ENCODE measurements around the gene OR8D4. TPM values are rescaled to one million over a fixed set of nuclear protein-coding genes. Genes with fewer than 3 reads are reported as not detected.

The OR8D4 gene
- polyA plus RNA-seq, 2 donors = not detected

- H3K27me3 ChIP-seq (ENCODE audit: control insufficient read depth in 1 of 2, insufficient read depth in 2 of 2, low read length in 2 of 2) = no peaks in the 10 kb centered on the region
- H3K4me1 ChIP-seq (ENCODE audit: control insufficient read depth in 2 of 2, insufficient read depth in 2 of 2, low read length in 1 of 2) = no peaks in the 10 kb centered on the region
- no peaks in the 10 kb centered on the region for H3K36me3 ChIP-seq (ENCODE audit: control insufficient read depth in 2 of 2, insufficient read depth in 2 of 2, low read length in 1 of 2)
- H3K27ac ChIP-seq (ENCODE audit: low read depth in 2 of 2, low read length in 1 of 2) = no peak overlapping the region
- H3K9me3 ChIP-seq (ENCODE audit: control insufficient read depth in 2 of 2, insufficient read depth in 1 of 2, low read depth in 1 of 2, low read length in 1 of 2) = no peaks in the 10 kb centered on the region
- no peak overlapping the region for H3K4me3 ChIP-seq (ENCODE audit: low read depth in 1 of 2, low read length in 2 of 2)
Observed at GRCh38 chr11:123956752-123957151, 54.8 kb downstream of the OR8D4 start.

Other genes starting within 250 kb of the OR8D4 start
- gene SCN3B, start 247.5 kb upstream of the OR8D4 start, polyA plus RNA-seq = under 1 TPM; 0.16 to 0.29 TPM
- 1 to 10 TPM; 5.0 to 5.5 TPM for gene ZNF202, start 160.5 kb upstream of the OR8D4 start, polyA plus RNA-seq
- not detected for gene OR6X1, start 147.6 kb upstream of the OR8D4 start, polyA plus RNA-seq
- not detected for gene OR6M1, start 95.8 kb upstream of the OR8D4 start, polyA plus RNA-seq
- gene TMEM225, start 16.5 kb upstream of the OR8D4 start, polyA plus RNA-seq = not detected
- gene OR4D5, start 37.5 kb downstream of the OR8D4 start, polyA plus RNA-seq = not detected
- gene OR6T1, start 41.7 kb downstream of the OR8D4 start, polyA plus RNA-seq = not detected
- not detected for gene OR10S1, start 75.6 kb downstream of the OR8D4 start, polyA plus RNA-seq
- not detected for gene OR10G6, start 93.0 kb downstream of the OR8D4 start, polyA plus RNA-seq
- not detected for gene OR10G4, start 110.8 kb downstream of the OR8D4 start, polyA plus RNA-seq
- gene OR10G9, start 120.8 kb downstream of the OR8D4 start, polyA plus RNA-seq = not detected
- not detected for gene OR10G8, start 124.6 kb downstream of the OR8D4 start, polyA plus RNA-seq
- not detected for gene OR10G7, start 139.2 kb downstream of the OR8D4 start, polyA plus RNA-seq
- 1 to 10 TPM; 6.6 TPM for gene VWA5A, start 213.3 kb downstream of the OR8D4 start, polyA plus RNA-seq